HCT116 (cell line): ENCODE data around the gene RIMS1. TPM values are rescaled to one million over a fixed set of nuclear protein-coding genes. Genes with fewer than 3 reads are reported as not detected.

ENCODE experiments used
- ATAC-seq: fragments of 200-7000 bp; cut with Tn5 transposase; 2 replicates; pipeline ENCODE4 v1.9.1; 2020; ENCODE audit warnings: mild to moderate bottlenecking, moderate library complexity
- BruUV-seq: library from RNA; stranded (reverse); fragments of 400-500 nt; replicated peaks from 2 replicates; lab custom pipeline; 2021; lab: Mats Ljungman, UMichigan
- CTCF ChIA-PET: fragments of 300-600 bp; sonication (Branson Sonifier 250); formaldehyde crosslinking; loops from one replicate; lab custom pipeline; 2021; ENCODE audit warnings: antibody characterized with exemption; lab: Charles Lee
- POLR2A ChIA-PET: fragments of 300-600, 350-600 bp; sonication (Branson Sonifier 250); formaldehyde crosslinking; loops from one replicate; lab custom pipeline; 2021; ENCODE audit warnings: antibody characterized with exemption; lab: Charles Lee
- RAD21 ChIA-PET, 2 experiments: fragments of 300-600 bp; sonication (Branson Sonifier 250); formaldehyde crosslinking; loops; one replicate each; lab custom pipeline; 2023; ENCODE audit warnings: low total read pairs in 2 of 2; ENCODE audit not compliant: uncharacterized antibody in 2 of 2, unreplicated experiment in 2 of 2, low non-redundant PET in 1 of 2; lab: Charles Lee
- DNase-seq: peaks from one replicate; pipeline ENCODE4 v3.0.0-alpha.2; 2010; ENCODE audit warnings: low read depth, low spot score
- H2AFZ ChIP-seq: fragments of 200-600 bp; shearing (Covaris generic), sonication (generic); 2 replicates; pipeline ENCODE4 v1.6.1; 2017; ENCODE audit warnings: low read depth, mixed run types, mixed read lengths, antibody characterized with exemption, low read length; ENCODE audit not compliant: poor library complexity, severe bottlenecking
- H3K27ac ChIP-seq: 2 replicates; pipeline ENCODE4 v1.5.1; 2012; ENCODE audit warnings: low read depth, low read length
- H3K27me3 ChIP-seq: fragments of 200-600 bp; sonication (generic); 2 replicates; pipeline ENCODE4 v1.6.1; 2016; ENCODE audit warnings: mixed run types, low read length, mixed read lengths; ENCODE audit not compliant: insufficient read depth
- H3K36me3 ChIP-seq, 2 experiments: fragments of 200-500 bp in 1 of 2; fragments of 200-600 bp in 1 of 2; sonication (Bioruptor generic) in 1 of 2; sonication (generic) in 1 of 2; 2 replicates each; pipeline versions ENCODE4 v1.5.1 to v1.6.1; 2014 to 2016; ENCODE audit warnings: low read length in 2 of 2, inconsistent platforms in 1 of 2, mixed read lengths in 1 of 2, mixed run types in 1 of 2; ENCODE audit not compliant: insufficient read depth in 2 of 2, control insufficient read depth in 1 of 2
- H3K4me1 ChIP-seq, 2 experiments: fragments of 200-600 bp in 1 of 2; sonication (generic) in 1 of 2; 2 replicates each; pipeline versions ENCODE4 v1.5.1 to v1.6.1; 2012 to 2017; ENCODE audit warnings: low read length in 2 of 2, inconsistent platforms in 1 of 2, mild to moderate bottlenecking in 1 of 2, mixed read lengths in 1 of 2, mixed run types in 1 of 2, moderate library complexity in 1 of 2; ENCODE audit not compliant: insufficient read depth in 2 of 2, control insufficient read depth in 1 of 2
- H3K4me2 ChIP-seq: fragments of 200-600 bp; sonication (generic); 2 replicates; pipeline ENCODE4 v1.6.1; 2017; ENCODE audit warnings: mixed run types, low read length, mixed read lengths
- H3K4me3 ChIP-seq, 2 experiments: fragments of 200-600 bp in 1 of 2; sonication (generic) in 1 of 2; replicated peaks in 1 of 2; 2 replicates each; pipeline ENCODE4 v1.5.1; 2011 to 2016; ENCODE audit warnings: low read length in 2 of 2, control low read depth in 1 of 2, low read depth in 1 of 2, mild to moderate bottlenecking in 1 of 2, mixed read lengths in 1 of 2, mixed run types in 1 of 2
- H3K79me2 ChIP-seq: fragments of 200-600 bp; sonication (generic); 2 replicates; pipeline ENCODE4 v1.6.1; 2017; ENCODE audit warnings: mild to moderate bottlenecking, mixed run types, low read length, moderate library complexity, mixed read lengths; ENCODE audit not compliant: insufficient read depth
- H3K9ac ChIP-seq: fragments of 200-600 bp; sonication (generic); 2 replicates; pipeline ENCODE4 v1.6.1; 2016; ENCODE audit warnings: low read length, mixed read lengths
- H3K9me2 ChIP-seq: fragments of 200-600 bp; sonication (generic), shearing (Covaris generic); 2 replicates; pipeline ENCODE4 v1.6.1; 2017; ENCODE audit warnings: mixed run types, mild to moderate bottlenecking, moderate library complexity; ENCODE audit not compliant: insufficient read depth
- H3K9me3 ChIP-seq, 2 experiments: fragments of 200-500 bp in 1 of 2; fragments of 200-600 bp in 1 of 2; sonication (Bioruptor generic) in 1 of 2; sonication (generic) in 1 of 2; 2 replicates each; pipeline ENCODE4 v1.6.1; 2014 to 2017; ENCODE audit warnings: low read length in 2 of 2, mixed read lengths in 2 of 2, inconsistent platforms in 1 of 2, low read depth in 1 of 2, mild to moderate bottlenecking in 1 of 2, mixed run types in 1 of 2, moderate library complexity in 1 of 2; ENCODE audit not compliant: control insufficient read depth in 1 of 2, insufficient read depth in 1 of 2
- H4K20me1 ChIP-seq: fragments of 200-600 bp; sonication (generic), shearing (Covaris generic); 2 replicates; pipeline ENCODE4 v1.6.1; 2017; ENCODE audit warnings: mixed run types, mild to moderate bottlenecking, moderate library complexity; ENCODE audit not compliant: insufficient read depth
- CBX3 ChIP-seq: IDR thresholded peaks from 2 replicates; pipeline ENCODE4 v1.6.1; 2012; ENCODE audit warnings: low read depth
- CEBPB ChIP-seq: IDR thresholded peaks from 2 replicates; pipeline ENCODE4 v1.6.1; 2012; ENCODE audit warnings: low read depth
- EGR1 ChIP-seq: IDR thresholded peaks from 2 replicates; pipeline ENCODE4 v1.6.1; 2012; ENCODE audit warnings: low read depth
- ELF1 ChIP-seq: IDR thresholded peaks from 2 replicates; pipeline ENCODE4 v1.6.1; 2012; ENCODE audit warnings: low read depth, borderline replicate concordance
- EZH2 ChIP-seq: fragments of 200-600 bp; sonication (generic); IDR thresholded peaks from 2 replicates; pipeline ENCODE4 v1.6.1; 2017; ENCODE audit warnings: antibody characterized with exemption, mixed run types
- FOSL1 ChIP-seq: IDR thresholded peaks from 2 replicates; pipeline ENCODE4 v1.6.1; 2012; ENCODE audit warnings: low read depth
- JUND ChIP-seq: IDR thresholded peaks from 2 replicates; pipeline ENCODE4 v1.6.1; 2012
- POLR2AphosphoS5 ChIP-seq: IDR thresholded peaks from 2 replicates; pipeline ENCODE4 v1.6.1; 2011; ENCODE audit warnings: mild to moderate bottlenecking, low read depth, low read length, moderate library complexity
- RAD21 ChIP-seq: IDR thresholded peaks from 2 replicates; pipeline ENCODE4 v1.6.1; 2012; ENCODE audit warnings: low read depth, mild to moderate bottlenecking
- SIN3A ChIP-seq: IDR thresholded peaks from 2 replicates; pipeline ENCODE4 v1.6.1; 2012; ENCODE audit warnings: low read depth
- SP1 ChIP-seq: IDR thresholded peaks from 2 replicates; pipeline ENCODE4 v1.6.1; 2012; ENCODE audit warnings: low read depth
- SRF ChIP-seq: IDR thresholded peaks from 2 replicates; pipeline ENCODE4 v1.6.1; 2012; ENCODE audit warnings: low read depth
- TCF7L2 ChIP-seq: IDR thresholded peaks from 2 replicates; pipeline ENCODE4 v1.7.0; 2011; ENCODE audit warnings: borderline replicate concordance, inconsistent platforms; ENCODE audit not compliant: insufficient read depth, insufficient read length; ENCODE audit errors: extremely low read depth
- intact Hi-C: fragments of 100-400 bp; cut with micrococcal nuclease; formaldehyde crosslinking; loops from 2 replicates; pipeline ENCODE4 v1.10.0; 2022
- total RNA-seq: library from RNA; stranded (reverse); gene quantifications from one replicate; pipeline ENCODE4 v1.2.1, GENCODE V29; 2021; ENCODE audit not compliant: unreplicated experiment
- TF ChIP-seq, protein P1 (sequence below): IDR thresholded peaks from 2 replicates; pipeline ENCODE4 v1.6.1; 2012
- TF ChIP-seq, protein P2 (sequence below): IDR thresholded peaks from 2 replicates; pipeline ENCODE4 v1.6.1; 2012; ENCODE audit warnings: low read depth
- TF ChIP-seq, protein P3 (sequence below), 3 experiments: fragments of 200-600 bp in 1 of 3; sonication (generic) in 1 of 3; IDR thresholded peaks in 2 of 3; conservative IDR thresholded peaks in 1 of 3; 2 replicates each; pipeline ENCODE4 v1.5.1; 2012 to 2017; ENCODE audit warnings: low read depth in 2 of 3, low read length in 2 of 3, antibody characterized with exemption in 1 of 3, borderline replicate concordance in 1 of 3, control low read depth in 1 of 3, mild to moderate bottlenecking in 1 of 3, mixed read lengths in 1 of 3, mixed run types in 1 of 3, moderate library complexity in 1 of 3; ENCODE audit not compliant: insufficient read depth in 1 of 3
- TF ChIP-seq, protein P4 (sequence below): IDR thresholded peaks from 2 replicates; pipeline ENCODE4 v1.6.1; 2012

RIMS1 gene
- total RNA-seq, 1 experiment from 2014 or later, result not detected

DNA sequence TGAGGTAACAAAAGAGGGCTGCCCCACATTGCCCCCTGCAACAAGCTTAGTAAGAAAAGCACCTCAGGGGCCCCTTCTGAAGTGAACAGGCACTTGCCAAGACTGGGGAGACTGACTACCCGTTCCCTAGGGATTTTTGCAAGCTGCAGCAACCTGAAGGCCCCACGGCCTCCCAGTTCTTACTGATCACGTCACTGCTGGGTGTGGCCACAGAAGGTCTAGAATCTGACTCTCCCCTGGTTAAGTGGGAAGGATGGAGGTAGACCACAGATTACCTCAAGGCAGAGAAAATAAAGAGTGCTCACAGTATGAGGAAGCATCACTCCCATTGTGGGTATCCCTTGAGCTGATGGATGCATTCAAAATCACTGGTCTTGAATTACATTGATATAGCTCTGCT, 534.1 kb downstream of the RIMS1 start:
- H3K27ac ChIP-seq, result no peak overlapping the region
- intact Hi-C loops, result no loop called here
- no peaks in the 10 kb centered on the region for H4K20me1 ChIP-seq
- H3K79me2 ChIP-seq, result no peaks in the 10 kb centered on the region
- no TSS peak for BruUV-seq
- no peaks in the 10 kb centered on the region for H3K9me2 ChIP-seq
- H3K9ac ChIP-seq, result no peak overlapping the region
- DNase-seq (no peak), ATAC-seq (no peak)
- H3K36me3 ChIP-seq, result no peaks in the 10 kb centered on the region
- no peak overlapping the region for H3K4me3 ChIP-seq
- H2AFZ ChIP-seq, result no peak overlapping the region
- no peak for TF ChIP-seq JUND
- no peak for TF ChIP-seq FOSL1
- no peak for TF ChIP-seq RAD21
- no peak for TF ChIP-seq CBX3
- no peak for TF ChIP-seq EZH2
- TF ChIP-seq, protein P1, sequence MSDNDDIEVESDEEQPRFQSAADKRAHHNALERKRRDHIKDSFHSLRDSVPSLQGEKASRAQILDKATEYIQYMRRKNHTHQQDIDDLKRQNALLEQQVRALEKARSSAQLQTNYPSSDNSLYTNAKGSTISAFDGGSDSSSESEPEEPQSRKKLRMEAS, result no peak
- TF ChIP-seq, protein P2, sequence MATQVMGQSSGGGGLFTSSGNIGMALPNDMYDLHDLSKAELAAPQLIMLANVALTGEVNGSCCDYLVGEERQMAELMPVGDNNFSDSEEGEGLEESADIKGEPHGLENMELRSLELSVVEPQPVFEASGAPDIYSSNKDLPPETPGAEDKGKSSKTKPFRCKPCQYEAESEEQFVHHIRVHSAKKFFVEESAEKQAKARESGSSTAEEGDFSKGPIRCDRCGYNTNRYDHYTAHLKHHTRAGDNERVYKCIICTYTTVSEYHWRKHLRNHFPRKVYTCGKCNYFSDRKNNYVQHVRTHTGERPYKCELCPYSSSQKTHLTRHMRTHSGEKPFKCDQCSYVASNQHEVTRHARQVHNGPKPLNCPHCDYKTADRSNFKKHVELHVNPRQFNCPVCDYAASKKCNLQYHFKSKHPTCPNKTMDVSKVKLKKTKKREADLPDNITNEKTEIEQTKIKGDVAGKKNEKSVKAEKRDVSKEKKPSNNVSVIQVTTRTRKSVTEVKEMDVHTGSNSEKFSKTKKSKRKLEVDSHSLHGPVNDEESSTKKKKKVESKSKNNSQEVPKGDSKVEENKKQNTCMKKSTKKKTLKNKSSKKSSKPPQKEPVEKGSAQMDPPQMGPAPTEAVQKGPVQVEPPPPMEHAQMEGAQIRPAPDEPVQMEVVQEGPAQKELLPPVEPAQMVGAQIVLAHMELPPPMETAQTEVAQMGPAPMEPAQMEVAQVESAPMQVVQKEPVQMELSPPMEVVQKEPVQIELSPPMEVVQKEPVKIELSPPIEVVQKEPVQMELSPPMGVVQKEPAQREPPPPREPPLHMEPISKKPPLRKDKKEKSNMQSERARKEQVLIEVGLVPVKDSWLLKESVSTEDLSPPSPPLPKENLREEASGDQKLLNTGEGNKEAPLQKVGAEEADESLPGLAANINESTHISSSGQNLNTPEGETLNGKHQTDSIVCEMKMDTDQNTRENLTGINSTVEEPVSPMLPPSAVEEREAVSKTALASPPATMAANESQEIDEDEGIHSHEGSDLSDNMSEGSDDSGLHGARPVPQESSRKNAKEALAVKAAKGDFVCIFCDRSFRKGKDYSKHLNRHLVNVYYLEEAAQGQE, result no peak
- TF ChIP-seq, protein P3, sequence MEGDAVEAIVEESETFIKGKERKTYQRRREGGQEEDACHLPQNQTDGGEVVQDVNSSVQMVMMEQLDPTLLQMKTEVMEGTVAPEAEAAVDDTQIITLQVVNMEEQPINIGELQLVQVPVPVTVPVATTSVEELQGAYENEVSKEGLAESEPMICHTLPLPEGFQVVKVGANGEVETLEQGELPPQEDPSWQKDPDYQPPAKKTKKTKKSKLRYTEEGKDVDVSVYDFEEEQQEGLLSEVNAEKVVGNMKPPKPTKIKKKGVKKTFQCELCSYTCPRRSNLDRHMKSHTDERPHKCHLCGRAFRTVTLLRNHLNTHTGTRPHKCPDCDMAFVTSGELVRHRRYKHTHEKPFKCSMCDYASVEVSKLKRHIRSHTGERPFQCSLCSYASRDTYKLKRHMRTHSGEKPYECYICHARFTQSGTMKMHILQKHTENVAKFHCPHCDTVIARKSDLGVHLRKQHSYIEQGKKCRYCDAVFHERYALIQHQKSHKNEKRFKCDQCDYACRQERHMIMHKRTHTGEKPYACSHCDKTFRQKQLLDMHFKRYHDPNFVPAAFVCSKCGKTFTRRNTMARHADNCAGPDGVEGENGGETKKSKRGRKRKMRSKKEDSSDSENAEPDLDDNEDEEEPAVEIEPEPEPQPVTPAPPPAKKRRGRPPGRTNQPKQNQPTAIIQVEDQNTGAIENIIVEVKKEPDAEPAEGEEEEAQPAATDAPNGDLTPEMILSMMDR (IDR thresholded peaks at IDR 0.05 in 2 of 3, conservative IDR thresholded peaks at IDR 0.05 in 1 of 3; ENCODE audit: borderline replicate concordance in 1 of 3, insufficient read depth in 1 of 3, low read depth in 2 of 3, low read length in 2 of 3), result no peak
- no peak for TF ChIP-seq EGR1
- TF ChIP-seq SP1, result no peak
- TF ChIP-seq POLR2AphosphoS5, result no peak
- TF ChIP-seq, protein P4, sequence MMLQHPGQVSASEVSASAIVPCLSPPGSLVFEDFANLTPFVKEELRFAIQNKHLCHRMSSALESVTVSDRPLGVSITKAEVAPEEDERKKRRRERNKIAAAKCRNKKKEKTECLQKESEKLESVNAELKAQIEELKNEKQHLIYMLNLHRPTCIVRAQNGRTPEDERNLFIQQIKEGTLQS, result no peak
- TF ChIP-seq ELF1, result no peak
- TF ChIP-seq SRF, result no peak
- TF ChIP-seq SIN3A, result no peak
- TF ChIP-seq TCF7L2, result no peak
- no peak for TF ChIP-seq CEBPB
- TF ChIP-seq, all 23 proteins: peak for 0
- H3K4me1 ChIP-seq, result no peaks in the 10 kb centered on the region
- ChIA-PET CTCF (interaction anchor here (1.9 to 2.2 kb wide), 2 partner anchors 8 to 160 kb away, joined by 6 read pairs; no protein-coding TSS in a partner anchor), RAD21 (no interaction called here), POLR2A (no interaction called here)
- H3K4me2 ChIP-seq, result no peak overlapping the region
- H3K9me3 ChIP-seq, result no peaks in the 10 kb centered on the region
- peaks cover 16% of the 10 kb centered on the region for H3K27me3 ChIP-seq
